H1 (cell line): Measurements from ENCODE around the gene ADRB2. TPM values are rescaled to one million over a fixed set of nuclear protein-coding genes. Genes with fewer than 3 reads are reported as not detected.

Experiments used
- CTCF ChIA-PET: fragments of 300-600 bp; sonication (Branson Sonifier 250); formaldehyde crosslinking; loops from one replicate; lab custom pipeline; 2021; ENCODE audit not compliant: partially characterized antibody; lab: Charles Lee
- POLR2A ChIA-PET: fragments of 300-600 bp; sonication (Branson Sonifier 250); formaldehyde crosslinking; loops from one replicate; lab custom pipeline; 2021; ENCODE audit warnings: inconsistent platforms; ENCODE audit not compliant: partially characterized antibody; lab: Charles Lee
- DNase-seq, 2 experiments: peaks; one replicate each; pipeline versions ENCODE4 v3.0.0 to v3.0.0-alpha.2; 2010 to 2022; ENCODE audit warnings: low spot score in 2 of 2, low read depth in 1 of 2, mixed read lengths in 1 of 2
- FAIRE-seq: peaks from 2 replicates; lab custom pipeline; 2011; peaks lifted over from hg19 to GRCh38; lab: Jason Lieb, UNC
- H2AFZ ChIP-seq: 2 replicates; pipeline ENCODE4 v1.8.1; 2012; ENCODE audit warnings: low read length, inconsistent platforms
- H2AK5ac ChIP-seq: 2 replicates; pipeline ENCODE4 v1.6.1; 2013; ENCODE audit warnings: low read depth, low read length
- H2BK120ac ChIP-seq: replicated peaks from 2 replicates; pipeline ENCODE3; 2013; ENCODE audit warnings: low read depth, low read length, inconsistent platforms
- H2BK12ac ChIP-seq: 2 replicates; pipeline ENCODE4 v1.6.1; 2013; ENCODE audit warnings: low read depth, low read length
- H2BK15ac ChIP-seq: 2 replicates; pipeline ENCODE4 v1.6.1; 2013; ENCODE audit warnings: low read length
- H2BK20ac ChIP-seq: 2 replicates; pipeline ENCODE4 v1.6.1; 2013; ENCODE audit warnings: low read length
- H2BK5ac ChIP-seq: 2 replicates; pipeline ENCODE4 v1.6.1; 2013; ENCODE audit warnings: low read depth, low read length
- H3K14ac ChIP-seq: 2 replicates; pipeline ENCODE4 v1.6.1; 2013; ENCODE audit warnings: inconsistent platforms; ENCODE audit not compliant: insufficient read length
- H3K18ac ChIP-seq: 2 replicates; pipeline ENCODE4 v1.6.1; 2013; ENCODE audit warnings: low read length; ENCODE audit errors: extremely low read depth
- H3K23ac ChIP-seq: 2 replicates; pipeline ENCODE4 v1.6.1; 2013; ENCODE audit warnings: inconsistent platforms; ENCODE audit not compliant: insufficient read length
- H3K23me2 ChIP-seq: 2 replicates; pipeline ENCODE4 v1.6.1; 2013; ENCODE audit warnings: low read depth, low read length
- H3K27ac ChIP-seq: 2 replicates; pipeline ENCODE4 v1.6.1; 2011; ENCODE audit warnings: low read depth, low read length, inconsistent platforms
- H3K27me3 ChIP-seq, 4 experiments: replicated peaks in 1 of 4; 1 replicate in 1 of 4; 2 replicates in 3 of 4; pipeline versions ENCODE4 v1.6.1 to v1.8.1; 2011 to 2013; ENCODE audit warnings: low read length in 3 of 4, mild to moderate bottlenecking in 3 of 4, inconsistent platforms in 2 of 4, mixed read lengths in 2 of 4, moderate library complexity in 1 of 4; ENCODE audit not compliant: control insufficient read depth in 3 of 4, insufficient read depth in 3 of 4; ENCODE audit errors: extremely low read depth in 1 of 4
- H3K36me3 ChIP-seq, 4 experiments: 2 replicates each; pipeline versions ENCODE4 v1.6.1 to v1.8.1; 2011 to 2013; ENCODE audit warnings: mild to moderate bottlenecking in 4 of 4, low read length in 3 of 4, moderate library complexity in 2 of 4, control low read depth in 1 of 4, inconsistent platforms in 1 of 4; ENCODE audit not compliant: insufficient read depth in 4 of 4, control insufficient read depth in 2 of 4
- H3K4ac ChIP-seq: replicated peaks from 2 replicates; pipeline ENCODE3; 2013; ENCODE audit warnings: low read length, low read depth, mixed read lengths, inconsistent platforms; ENCODE audit not compliant: insufficient read length
- H3K4me1 ChIP-seq, 4 experiments: replicated peaks in 1 of 4; 1 replicate in 1 of 4; 2 replicates in 3 of 4; pipeline versions ENCODE4 v1.6.1 to v1.8.1; 2011 to 2013; ENCODE audit warnings: low read length in 3 of 4, inconsistent platforms in 2 of 4, mixed read lengths in 1 of 4; ENCODE audit not compliant: insufficient read depth in 4 of 4, control insufficient read depth in 3 of 4
- H3K4me2 ChIP-seq, 2 experiments: 2 replicates each; pipeline versions ENCODE4 v1.6.1 to v1.8.1; 2011 to 2013; ENCODE audit warnings: low read depth in 2 of 2, low read length in 2 of 2, control low read depth in 1 of 2, inconsistent platforms in 1 of 2, mild to moderate bottlenecking in 1 of 2; ENCODE audit not compliant: insufficient read depth in 1 of 2
- H3K4me3 ChIP-seq, 4 experiments: fragments of 200-600, 300-600 bp in 1 of 4; sonication (generic), shearing (Covaris generic), sonication (Bioruptor Twin) in 1 of 4; 2 replicates each; pipeline versions ENCODE4 v1.5.1 to v1.8.1; 2011 to 2016; ENCODE audit warnings: low read length in 4 of 4, low read depth in 3 of 4, control low read depth in 2 of 4, inconsistent platforms in 2 of 4, mild to moderate bottlenecking in 2 of 4, mixed read lengths in 1 of 4, moderate library complexity in 1 of 4; ENCODE audit not compliant: insufficient read depth in 2 of 4; ENCODE audit errors: extremely low read depth in 1 of 4
- H3K56ac ChIP-seq: replicated peaks from 2 replicates; pipeline ENCODE3; 2013; ENCODE audit warnings: low read depth, mild to moderate bottlenecking, mixed read lengths, low read length, inconsistent platforms; ENCODE audit not compliant: insufficient read length
- H3K79me1 ChIP-seq: 2 replicates; pipeline ENCODE4 v1.6.1; 2013; ENCODE audit warnings: low read depth, low read length, control low read depth
- H3K79me2 ChIP-seq, 2 experiments: 2 replicates each; pipeline versions ENCODE4 v1.6.1 to v1.8.1; 2012 to 2013; ENCODE audit warnings: low read length in 2 of 2, mild to moderate bottlenecking in 2 of 2, inconsistent platforms in 1 of 2; ENCODE audit not compliant: insufficient read depth in 2 of 2, control insufficient read depth in 1 of 2
- H3K9ac ChIP-seq, 4 experiments: replicated peaks in 1 of 4; 1 replicate in 1 of 4; 2 replicates in 3 of 4; pipeline versions ENCODE4 v1.6.1 to v1.8.1; 2011 to 2013; ENCODE audit warnings: low read depth in 3 of 4, low read length in 3 of 4, control low read depth in 2 of 4, mild to moderate bottlenecking in 2 of 4, moderate library complexity in 2 of 4, inconsistent platforms in 1 of 4; ENCODE audit errors: extremely low read depth in 1 of 4
- H3K9me3 ChIP-seq, 2 experiments: 2 replicates each; pipeline versions ENCODE4 v1.6.1 to v1.8.1; 2012 to 2013; ENCODE audit warnings: mild to moderate bottlenecking in 2 of 2, moderate library complexity in 2 of 2, control low read depth in 1 of 2, inconsistent platforms in 1 of 2, low read depth in 1 of 2, low read length in 1 of 2, mixed read lengths in 1 of 2; ENCODE audit not compliant: insufficient read depth in 2 of 2
- H4K20me1 ChIP-seq, 2 experiments: replicated peaks in 1 of 2; 2 replicates each; pipeline versions ENCODE3 to v1.8.1; 2011 to 2013; ENCODE audit warnings: inconsistent platforms in 2 of 2, low read length in 2 of 2, mild to moderate bottlenecking in 1 of 2; ENCODE audit not compliant: insufficient read depth in 2 of 2, control insufficient read depth in 1 of 2
- H4K5ac ChIP-seq: 2 replicates; pipeline ENCODE4 v1.6.1; 2013; ENCODE audit warnings: low read length, low read depth, mixed read lengths, inconsistent platforms; ENCODE audit not compliant: insufficient read length
- H4K8ac ChIP-seq: 2 replicates; pipeline ENCODE4 v1.8.0; 2013; ENCODE audit warnings: mild to moderate bottlenecking, moderate library complexity, low read length, inconsistent platforms; ENCODE audit not compliant: insufficient read depth; ENCODE audit errors: extremely low read depth
- H4K91ac ChIP-seq: replicated peaks from 2 replicates; pipeline ENCODE3; 2013; ENCODE audit warnings: low read length, mixed read lengths, inconsistent platforms; ENCODE audit not compliant: insufficient read length
- BACH1 ChIP-seq: IDR thresholded peaks from 2 replicates; pipeline ENCODE4 v1.6.1; 2012; ENCODE audit warnings: low read length, improper control_type of control experiment
- CBX8 ChIP-seq: fragments of 300-800, 300-1000 bp; sonication (generic); IDR thresholded peaks from 2 replicates; pipeline ENCODE4 v1.7.1; 2016; ENCODE audit warnings: low read depth, low read length, borderline replicate concordance
- CREB1 ChIP-seq: IDR thresholded peaks from 2 replicates; pipeline ENCODE4 v1.6.1; 2012; ENCODE audit warnings: inconsistent platforms
- E2F6 ChIP-seq: IDR thresholded peaks from 2 replicates; pipeline ENCODE4 v1.6.1; 2012; ENCODE audit warnings: inconsistent platforms
- EGR1 ChIP-seq: IDR thresholded peaks from 2 replicates; pipeline ENCODE4 v1.6.1; 2011; ENCODE audit warnings: low read depth, low read length, borderline replicate concordance
- FOSL1 ChIP-seq: IDR thresholded peaks from 2 replicates; pipeline ENCODE4 v1.6.1; 2011; ENCODE audit warnings: mild to moderate bottlenecking, low read depth, low read length, moderate library complexity; ENCODE audit not compliant: insufficient read depth
- GTF2F1 ChIP-seq: IDR thresholded peaks from 2 replicates; pipeline ENCODE4 v1.6.1; 2012; ENCODE audit warnings: low read depth, low read length, improper control_type of control experiment, borderline replicate concordance
- HDAC2 ChIP-seq, 2 experiments: fragments of 300-600 bp in 1 of 2; sonication (generic) in 1 of 2; IDR thresholded peaks; 2 replicates each; pipeline ENCODE4 v1.6.1; 2011 to 2012; ENCODE audit warnings: low read depth in 2 of 2, low read length in 2 of 2, mild to moderate bottlenecking in 2 of 2, moderate library complexity in 2 of 2, borderline replicate concordance in 1 of 2, inconsistent platforms in 1 of 2
- JUND ChIP-seq: IDR thresholded peaks from 2 replicates; pipeline ENCODE4 v1.6.1; 2011; ENCODE audit warnings: mild to moderate bottlenecking, improper control_type of control experiment, low read length
- KDM4A ChIP-seq: IDR thresholded peaks from one replicate; pipeline ENCODE4 v1.7.1; 2012; ENCODE audit warnings: low read depth, mild to moderate bottlenecking, moderate library complexity, low read length, inconsistent platforms; ENCODE audit not compliant: severe bottlenecking
- SIRT6 ChIP-seq: IDR thresholded peaks from one replicate; pipeline ENCODE4 v1.7.1; 2012; ENCODE audit warnings: low read length, inconsistent platforms
- SP4 ChIP-seq: IDR thresholded peaks from 2 replicates; pipeline ENCODE4 v1.6.1; 2012; ENCODE audit warnings: low read length, inconsistent platforms
- SRF ChIP-seq: IDR thresholded peaks from 2 replicates; pipeline ENCODE4 v1.6.1; 2011; ENCODE audit warnings: mild to moderate bottlenecking, low read depth, low read length, moderate library complexity
- SUZ12 ChIP-seq: fragments of 200-600 bp; sonication (generic); IDR thresholded peaks from 2 replicates; pipeline ENCODE4 v1.6.1; 2012; ENCODE audit warnings: mild to moderate bottlenecking, inconsistent platforms, low read length, moderate library complexity, mixed read lengths
- TAF7 ChIP-seq: optimal IDR thresholded peaks from 2 replicates; pipeline ENCODE3; 2011; ENCODE audit warnings: low read depth, mild to moderate bottlenecking, inconsistent platforms, low read length, moderate library complexity, borderline replicate concordance
- WGBS, 2 experiments: shearing (Covaris generic) in 1 of 2; methylation state at CpG; one replicate each; pipeline versions ENCODE4 v1.1.6 to v1.1.7; 2013 to 2015; ENCODE audit warnings: low lambda C conversion rate in 2 of 2, mixed read lengths in 2 of 2, inconsistent platforms in 1 of 2, low coverage in 1 of 2, missing lambda C conversion rate in 1 of 2; ENCODE audit not compliant: insufficient replicate concordance in 2 of 2, insufficient coverage in 1 of 2, insufficient read length in 1 of 2; ENCODE audit errors: extremely low coverage in 1 of 2, missing lambda C conversion rate in 1 of 2; 5-methylcytosine and 5-hydroxymethylcytosine counted together
- polyA plus RNA-seq, 7 experiments: library from polyadenylated mRNA; depleted of rRNA in 3 of 7; stranded (reverse) in 5 of 7; unstranded in 2 of 7; fragments of >200 nt in 5 of 7; fragments of 200-250 nt in 2 of 7; gene quantifications; 1 replicate in 5 of 7; 2 replicates in 1 of 7; 4 replicates in 1 of 7; pipeline versions ENCODE4 v1.2.1 to v1.2.3, GENCODE V29; 2011 to 2013; ENCODE audit warnings: missing spikeins in 2 of 7, mixed read lengths in 2 of 7
- total RNA-seq: library from RNA; stranded (reverse); fragmentation: NEBNext Ultra II Directional; extraction: Animal tissue kit (Norgen Biotek cat#: 25700); gene quantifications from 2 replicates; pipeline ENCODE4 v1.2.1, GENCODE V29; 2021

ADRB2 gene
- total and polyA plus RNA-seq, 2 of the 8 experiments (the other 6 are each of a cell fraction or from before 2014, with no cell fraction given), result 0.65 to 0.77 TPM

- Histone ChIP-seq H3K4ac (no peak overlapping the region), H3K79me2 (no peaks in the 10 kb centered on the region), H2BK120ac (no peak overlapping the region), H3K27ac (no peak overlapping the region), H4K5ac (no peak overlapping the region), H3K4me1 (no peaks in the 10 kb centered on the region), H4K8ac (no peak overlapping the region), H3K79me1 (no peaks in the 10 kb centered on the region), H2BK5ac (no peak overlapping the region), H3K27me3 (no peaks in the 10 kb centered on the region), H3K4me2 (no peak overlapping the region), H3K18ac (no peak overlapping the region), H3K23me2 (no peaks in the 10 kb centered on the region), H4K20me1 (no peaks in the 10 kb centered on the region), H4K91ac (no peak overlapping the region), H3K4me3 (no peak overlapping the region), H3K23ac (no peak overlapping the region), H3K14ac (no peak overlapping the region), H2AFZ (no peak overlapping the region), H3K56ac (no peak overlapping the region), H2BK20ac (no peak overlapping the region), H3K9ac (no peak overlapping the region), H2AK5ac (no peak overlapping the region), H3K9me3 (no peaks in the 10 kb centered on the region), H2BK15ac (no peak overlapping the region), H2BK12ac (no peak overlapping the region), H3K36me3 (no peaks in the 10 kb centered on the region)
- DNase-seq (no peak), FAIRE-seq (no peak)
- ChIA-PET POLR2A (no interaction called here), CTCF (interaction anchor here (0.5 to 2.0 kb wide), 3 partner anchors 10 to 50 kb away, joined by 3 to 4 read pairs (median 3); no protein-coding TSS in a partner anchor)
- WGBS, 2 experiments, result 90% methylated on average over 1 of the region's 1 CpG; no CpG with 5 or more reads in 1 of the 2 experiments
- TF ChIP-seq TAF7, result no peak
- TF ChIP-seq E2F6, result no peak
- TF ChIP-seq HDAC2 (IDR thresholded peaks at IDR 0.05; ENCODE audit: borderline replicate concordance in 1 of 2, low read depth in 2 of 2, low read length in 2 of 2), result no peak
- no peak for TF ChIP-seq KDM4A
- no peak for TF ChIP-seq CBX8
- TF ChIP-seq CREB1, result no peak
- no peak for TF ChIP-seq SRF
- no peak for TF ChIP-seq FOSL1
- no peak for TF ChIP-seq BACH1
- no peak for TF ChIP-seq SUZ12
- no peak for TF ChIP-seq JUND
- TF ChIP-seq EGR1, result no peak
- TF ChIP-seq SIRT6, result no peak
- TF ChIP-seq GTF2F1, result no peak
- no peak for TF ChIP-seq SP4
Measured at GRCh38 chr5:148840531-148840930, 14.1 kb downstream of the ADRB2 start.
